HepG2 (cell line): ENCODE measurements around the gene CCDC142. TPM values are rescaled to one million over a fixed set of nuclear protein-coding genes. Genes with fewer than 3 reads are reported as not detected.

Experiments used
- ELF1 ChIP-seq: sonication (generic); formaldehyde crosslinking; IDR thresholded peaks from 2 replicates; pipeline ENCODE4 v1.4.0; 2020; ENCODE audit warnings: missing genetic modification reagents
- GZF1 ChIP-seq: sonication (generic); formaldehyde crosslinking; IDR thresholded peaks from 2 replicates; pipeline ENCODE4 v1.5.1; 2020; ENCODE audit warnings: mild to moderate bottlenecking, missing genetic modification reagents
- KLF15 ChIP-seq: sonication (generic); formaldehyde crosslinking; IDR thresholded peaks from 2 replicates; pipeline ENCODE4 v1.8.1; 2023; ENCODE audit warnings: borderline replicate concordance, mild to moderate bottlenecking, inconsistent platforms, missing genetic modification reagents, mixed read lengths
- NFKB2 ChIP-seq: sonication (generic); formaldehyde crosslinking; IDR thresholded peaks from 2 replicates; pipeline ENCODE4 v1.4.0; 2020; ENCODE audit warnings: missing genetic modification reagents, borderline replicate concordance
- POGZ ChIP-seq: sonication (generic); formaldehyde crosslinking; IDR thresholded peaks from 2 replicates; pipeline ENCODE4 v1.4.0; 2020; ENCODE audit warnings: mild to moderate bottlenecking, missing genetic modification reagents
- RAD21 ChIP-seq: fragments of 450-650 bp; formaldehyde crosslinking; IDR thresholded peaks from 2 replicates; pipeline ENCODE4 v1.5.0; 2020; ENCODE audit warnings: mild to moderate bottlenecking
- TBX2 ChIP-seq: sonication (generic); formaldehyde crosslinking; IDR thresholded peaks from 2 replicates; pipeline ENCODE4 v1.5.0; 2020; ENCODE audit warnings: missing genetic modification reagents, mild to moderate bottlenecking, borderline replicate concordance
- ZNF224 ChIP-seq: sonication (generic); formaldehyde crosslinking; IDR thresholded peaks from 2 replicates; pipeline ENCODE4 v1.5.0; 2020; ENCODE audit warnings: mild to moderate bottlenecking, missing genetic modification reagents
- ZNF225 ChIP-seq: sonication (generic); formaldehyde crosslinking; IDR thresholded peaks from 2 replicates; pipeline ENCODE4 v1.4.0; 2020; ENCODE audit warnings: mild to moderate bottlenecking, missing genetic modification reagents
- ZNF253 ChIP-seq: sonication (generic); formaldehyde crosslinking; IDR thresholded peaks from 2 replicates; pipeline ENCODE4 v1.8.0; 2022; ENCODE audit warnings: mild to moderate bottlenecking, missing genetic modification reagents, borderline replicate concordance
- ZNF329 ChIP-seq: sonication (generic); formaldehyde crosslinking; IDR thresholded peaks from 2 replicates; pipeline ENCODE4 v1.9.0; 2021; ENCODE audit warnings: low read depth, mild to moderate bottlenecking, missing genetic modification reagents
- ZNF367 ChIP-seq: sonication (generic); formaldehyde crosslinking; IDR thresholded peaks from 2 replicates; pipeline ENCODE4 v1.4.0; 2020; ENCODE audit warnings: missing genetic modification reagents, borderline replicate concordance
- ZNF562 ChIP-seq: sonication (generic); formaldehyde crosslinking; IDR thresholded peaks from 2 replicates; pipeline ENCODE4 v1.8.0; 2022; ENCODE audit warnings: missing genetic modification reagents, borderline replicate concordance
- ZNF607 ChIP-seq: sonication (generic); formaldehyde crosslinking; IDR thresholded peaks from 2 replicates; pipeline ENCODE4 v1.5.1; 2020; ENCODE audit warnings: missing genetic modification reagents, mild to moderate bottlenecking, borderline replicate concordance
- ZZZ3 ChIP-seq: sonication (generic); formaldehyde crosslinking; IDR thresholded peaks from 2 replicates; pipeline ENCODE4 v1.4.0; 2020; ENCODE audit warnings: missing genetic modification reagents, mild to moderate bottlenecking, borderline replicate concordance
- polyA plus RNA-seq, 8 experiments: library from polyadenylated mRNA; depleted of rRNA in 3 of 8; stranded (reverse) in 7 of 8; unstranded in 1 of 8; fragments of >200 nt; fragmentation: Illumina TruSeq in 4 of 8; extraction: Trizol in 4 of 8; gene quantifications; 2 replicates each; pipeline versions ENCODE4 v1.2.1 to v1.2.3, GENCODE V29; 2011 to 2016; ENCODE audit warnings: low read depth in 4 of 8, missing spikeins in 1 of 8, mixed read lengths in 1 of 8; ENCODE audit not compliant: insufficient read depth in 1 of 8
- total RNA-seq, 5 experiments: library from RNA; depleted of rRNA; stranded (reverse); fragments of >200 nt; fragmentation: Illumina TruSeq; extraction: Trizol; gene quantifications; 2 replicates each; pipeline ENCODE4 v1.2.3, GENCODE V29; 2016; ENCODE audit warnings: low read depth in 1 of 5
- TF ChIP-seq, protein P1 (sequence below): sonication (generic); formaldehyde crosslinking; IDR thresholded peaks from 2 replicates; pipeline ENCODE4 v1.9.0; 2022; ENCODE audit warnings: missing genetic modification reagents, mild to moderate bottlenecking, borderline replicate concordance
- TF ChIP-seq, protein P2 (sequence below): sonication (generic); formaldehyde crosslinking; conservative IDR thresholded peaks from 2 replicates; pipeline ENCODE4 v1.4.0; 2020; ENCODE audit warnings: mild to moderate bottlenecking, missing genetic modification reagents, moderate library complexity
- TF ChIP-seq, protein P3 (sequence below): sonication (generic); formaldehyde crosslinking; IDR thresholded peaks from 2 replicates; pipeline ENCODE4 v1.8.0; 2022; ENCODE audit warnings: missing genetic modification reagents, mild to moderate bottlenecking, borderline replicate concordance
- TF ChIP-seq, protein P4 (sequence below): sonication (generic); formaldehyde crosslinking; IDR thresholded peaks from 2 replicates; pipeline ENCODE4 v1.8.0; 2022; ENCODE audit warnings: mild to moderate bottlenecking, missing genetic modification reagents, borderline replicate concordance

The CCDC142 gene
- total and polyA plus RNA-seq, 2 of the 13 experiments (the other 11 are each of a cell fraction or from before 2014, with no cell fraction given) = 14.7 to 30.4 TPM

DNA sequence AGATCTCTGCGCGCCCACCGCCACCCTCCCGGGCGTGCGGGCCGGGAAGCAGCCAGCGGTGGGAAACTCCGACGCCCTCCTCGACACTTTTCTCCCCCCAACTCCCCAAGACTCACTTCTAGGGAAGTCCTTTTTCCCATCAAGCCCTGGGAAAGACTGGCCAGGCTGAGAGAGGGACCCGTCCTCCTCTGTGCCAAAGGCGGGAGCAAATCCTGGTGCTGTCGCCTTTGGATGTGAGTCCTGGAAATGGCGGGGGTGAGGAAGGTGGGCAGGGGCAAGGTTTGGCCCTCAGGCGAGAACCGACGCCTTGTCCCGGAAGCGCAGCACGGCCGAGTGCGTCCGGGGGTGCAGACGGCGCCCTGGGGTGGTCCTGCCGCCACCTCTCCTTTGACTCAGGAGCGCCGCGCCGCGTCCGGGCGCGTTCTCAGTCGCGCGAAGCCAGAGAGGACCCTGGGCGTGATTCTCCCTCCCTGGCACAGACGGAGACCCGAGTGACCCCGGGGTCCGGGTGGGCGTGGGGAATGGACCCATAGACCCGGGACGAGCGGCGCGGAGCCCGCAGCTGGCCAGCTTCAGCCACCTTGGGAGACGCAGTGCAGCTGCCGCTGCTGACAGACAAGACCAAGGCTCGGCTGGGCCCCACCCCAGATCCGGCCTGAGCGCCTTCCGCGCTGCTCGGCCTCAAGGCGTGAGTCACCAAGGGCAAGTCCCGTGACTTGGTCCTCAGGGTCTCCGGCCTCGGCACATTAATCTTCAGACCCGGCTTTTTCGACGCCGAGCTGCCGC, 20.1 kb upstream of the CCDC142 start (continued):
- TF ChIP-seq, protein P1, sequence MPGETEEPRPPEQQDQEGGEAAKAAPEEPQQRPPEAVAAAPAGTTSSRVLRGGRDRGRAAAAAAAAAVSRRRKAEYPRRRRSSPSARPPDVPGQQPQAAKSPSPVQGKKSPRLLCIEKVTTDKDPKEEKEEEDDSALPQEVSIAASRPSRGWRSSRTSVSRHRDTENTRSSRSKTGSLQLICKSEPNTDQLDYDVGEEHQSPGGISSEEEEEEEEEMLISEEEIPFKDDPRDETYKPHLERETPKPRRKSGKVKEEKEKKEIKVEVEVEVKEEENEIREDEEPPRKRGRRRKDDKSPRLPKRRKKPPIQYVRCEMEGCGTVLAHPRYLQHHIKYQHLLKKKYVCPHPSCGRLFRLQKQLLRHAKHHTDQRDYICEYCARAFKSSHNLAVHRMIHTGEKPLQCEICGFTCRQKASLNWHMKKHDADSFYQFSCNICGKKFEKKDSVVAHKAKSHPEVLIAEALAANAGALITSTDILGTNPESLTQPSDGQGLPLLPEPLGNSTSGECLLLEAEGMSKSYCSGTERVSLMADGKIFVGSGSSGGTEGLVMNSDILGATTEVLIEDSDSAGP (CRISPR knock-in tag) = peak; percentile 71
- TF ChIP-seq ZNF367 (CRISPR knock-in tag) = no peak
- peak; percentile 95 for TF ChIP-seq RAD21 (CRISPR knock-in tag)
- TF ChIP-seq ZNF562 (CRISPR knock-in tag) = no peak
- TF ChIP-seq, protein P2, sequence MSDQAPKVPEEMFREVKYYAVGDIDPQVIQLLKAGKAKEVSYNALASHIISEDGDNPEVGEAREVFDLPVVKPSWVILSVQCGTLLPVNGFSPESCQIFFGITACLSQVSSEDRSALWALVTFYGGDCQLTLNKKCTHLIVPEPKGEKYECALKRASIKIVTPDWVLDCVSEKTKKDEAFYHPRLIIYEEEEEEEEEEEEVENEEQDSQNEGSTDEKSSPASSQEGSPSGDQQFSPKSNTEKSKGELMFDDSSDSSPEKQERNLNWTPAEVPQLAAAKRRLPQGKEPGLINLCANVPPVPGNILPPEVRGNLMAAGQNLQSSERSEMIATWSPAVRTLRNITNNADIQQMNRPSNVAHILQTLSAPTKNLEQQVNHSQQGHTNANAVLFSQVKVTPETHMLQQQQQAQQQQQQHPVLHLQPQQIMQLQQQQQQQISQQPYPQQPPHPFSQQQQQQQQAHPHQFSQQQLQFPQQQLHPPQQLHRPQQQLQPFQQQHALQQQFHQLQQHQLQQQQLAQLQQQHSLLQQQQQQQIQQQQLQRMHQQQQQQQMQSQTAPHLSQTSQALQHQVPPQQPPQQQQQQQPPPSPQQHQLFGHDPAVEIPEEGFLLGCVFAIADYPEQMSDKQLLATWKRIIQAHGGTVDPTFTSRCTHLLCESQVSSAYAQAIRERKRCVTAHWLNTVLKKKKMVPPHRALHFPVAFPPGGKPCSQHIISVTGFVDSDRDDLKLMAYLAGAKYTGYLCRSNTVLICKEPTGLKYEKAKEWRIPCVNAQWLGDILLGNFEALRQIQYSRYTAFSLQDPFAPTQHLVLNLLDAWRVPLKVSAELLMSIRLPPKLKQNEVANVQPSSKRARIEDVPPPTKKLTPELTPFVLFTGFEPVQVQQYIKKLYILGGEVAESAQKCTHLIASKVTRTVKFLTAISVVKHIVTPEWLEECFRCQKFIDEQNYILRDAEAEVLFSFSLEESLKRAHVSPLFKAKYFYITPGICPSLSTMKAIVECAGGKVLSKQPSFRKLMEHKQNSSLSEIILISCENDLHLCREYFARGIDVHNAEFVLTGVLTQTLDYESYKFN = peak; percentile 73; the same call in 1 of the 2 replicates
- TF ChIP-seq NFKB2 (CRISPR knock-in tag) = no peak
- TF ChIP-seq GZF1 = no peak; the same call in 1 of the 2 replicates
- TF ChIP-seq ELF1 = peak; percentile 86
- TF ChIP-seq ZNF607 (CRISPR knock-in tag) = peak; percentile 84; the same call in 1 of the 2 replicates
- peak; percentile 81; the same call in 1 of the 2 replicates for TF ChIP-seq KLF15
- peak; percentile 18; the same call in 1 of the 2 replicates for TF ChIP-seq ZNF253 (CRISPR knock-in tag)
- TF ChIP-seq ZNF329 = peak; percentile 55; the same call in 1 of the 2 replicates
- TF ChIP-seq, protein P3, sequence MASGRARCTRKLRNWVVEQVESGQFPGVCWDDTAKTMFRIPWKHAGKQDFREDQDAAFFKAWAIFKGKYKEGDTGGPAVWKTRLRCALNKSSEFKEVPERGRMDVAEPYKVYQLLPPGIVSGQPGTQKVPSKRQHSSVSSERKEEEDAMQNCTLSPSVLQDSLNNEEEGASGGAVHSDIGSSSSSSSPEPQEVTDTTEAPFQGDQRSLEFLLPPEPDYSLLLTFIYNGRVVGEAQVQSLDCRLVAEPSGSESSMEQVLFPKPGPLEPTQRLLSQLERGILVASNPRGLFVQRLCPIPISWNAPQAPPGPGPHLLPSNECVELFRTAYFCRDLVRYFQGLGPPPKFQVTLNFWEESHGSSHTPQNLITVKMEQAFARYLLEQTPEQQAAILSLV (CRISPR knock-in tag) = peak; percentile 84
- TF ChIP-seq, protein P4, sequence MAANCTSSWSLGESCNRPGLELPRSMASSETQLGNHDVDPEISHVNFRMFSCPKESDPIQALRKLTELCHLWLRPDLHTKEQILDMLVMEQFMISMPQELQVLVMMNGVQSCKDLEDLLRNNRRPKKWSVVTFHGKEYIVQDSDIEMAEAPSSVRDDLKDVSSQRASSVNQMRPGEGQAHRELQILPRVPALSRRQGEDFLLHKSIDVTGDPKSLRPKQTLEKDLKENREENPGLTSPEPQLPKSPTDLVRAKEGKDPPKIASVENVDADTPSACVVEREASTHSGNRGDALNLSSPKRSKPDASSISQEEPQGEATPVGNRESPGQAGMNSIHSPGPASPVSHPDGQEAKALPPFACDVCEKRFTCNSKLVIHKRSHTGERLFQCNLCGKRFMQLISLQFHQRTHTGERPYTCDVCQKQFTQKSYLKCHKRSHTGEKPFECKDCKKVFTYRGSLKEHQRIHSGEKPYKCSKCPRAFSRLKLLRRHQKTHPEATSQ (CRISPR knock-in tag) = peak; percentile 59; the same call in 1 of the 2 replicates
- peak; percentile 90; the same call in 1 of the 2 replicates for TF ChIP-seq ZNF224
- peak; percentile 87 for TF ChIP-seq ZNF225
- peak; percentile 37; the same call in 1 of the 2 replicates for TF ChIP-seq POGZ (CRISPR knock-in tag)
- TF ChIP-seq ZZZ3 = 0 out of 2 replicates have a peak, but pooled peaks have one; percentile 22
- peak; percentile 77 for TF ChIP-seq TBX2 (CRISPR knock-in tag)
